A549 (cell line): ENCODE results near the gene HIVEP3. TPM values are rescaled to one million over a fixed set of nuclear protein-coding genes. Genes with fewer than 3 reads are reported as not detected.

Experiments used
- ATAC-seq, 2 experiments: fragments of 200-7000 bp in 1 of 2; fragments of >200 bp in 1 of 2; cut with Nextera tagmentation in 1 of 2; cut with Tn5 transposase in 1 of 2; 3 replicates each; pipeline versions ENCODE4 v1.8.0 to v1.9.1; 2018 to 2020; ENCODE audit warnings: mild to moderate bottlenecking in 1 of 2, moderate library complexity in 1 of 2
- CTCF ChIA-PET: fragments of 300-600 bp; sonication (Branson Sonifier 250); formaldehyde crosslinking; extraction: SDS; loops from one replicate; lab custom pipeline; 2021; ENCODE audit warnings: antibody characterized with exemption, inconsistent platforms; lab: Yijun Ruan, JAX
- POLR2A ChIA-PET: fragments of 350-600 bp; formaldehyde crosslinking; extraction: SDS; loops from one replicate; lab custom pipeline; 2021; ENCODE audit warnings: antibody characterized with exemption, inconsistent platforms; lab: Yijun Ruan, JAX
- DNase-seq, 2 experiments: peaks; one replicate each; pipeline versions ENCODE4 v3.0.0 to v3.0.0-alpha.2; 2011 to 2016; ENCODE audit warnings: low read depth in 1 of 2, low spot score in 1 of 2
- FAIRE-seq: peaks from 2 replicates; lab custom pipeline; 2011; peaks lifted over from hg19 to GRCh38; lab: Jason Lieb, UNC
- H3K27ac ChIP-seq, 2 experiments: fragments of >200 bp; sonication (Bioruptor Twin); formaldehyde crosslinking; 3 replicates each; pipeline ENCODE4 v1.5.1; 2016 to 2017
- H3K4me1 ChIP-seq: fragments of >200 bp; sonication (Bioruptor Twin); formaldehyde crosslinking; 3 replicates; pipeline ENCODE4 v1.6.1; 2016
- H3K4me2 ChIP-seq: fragments of >200 bp; sonication (Bioruptor Twin); formaldehyde crosslinking; 3 replicates; pipeline ENCODE4 v1.6.1; 2016
- H3K4me3 ChIP-seq: fragments of >200 bp; sonication (Bioruptor Twin); formaldehyde crosslinking; 3 replicates; pipeline ENCODE4 v1.5.1; 2016
- H3K9me3 ChIP-seq: fragments of >200 bp; sonication (Bioruptor Twin); formaldehyde crosslinking; 3 replicates; pipeline ENCODE4 v1.6.1; 2016
- CBX8 ChIP-seq: fragments of 200-600 bp; sonication (generic); IDR thresholded peaks from 2 replicates; pipeline ENCODE4 v1.6.1; 2016
- CHD2 ChIP-seq: fragments of 150-350 bp; IDR thresholded peaks from 2 replicates; pipeline ENCODE4 v1.6.1; 2014; ENCODE audit warnings: low read length; ENCODE audit not compliant: partially characterized antibody
- CHD4 ChIP-seq: fragments of 200-600 bp; sonication (generic); IDR thresholded peaks from 2 replicates; pipeline ENCODE4 v1.6.1; 2016; ENCODE audit warnings: antibody characterized with exemption, mild to moderate bottlenecking, borderline replicate concordance
- EHF ChIP-seq: fragments of 250-450 bp; sonication (Bioruptor Pico); IDR thresholded peaks from 2 replicates; pipeline ENCODE4 v1.5.0; 2020; ENCODE audit warnings: mild to moderate bottlenecking
- EHMT2 ChIP-seq: fragments of 200-600 bp; sonication (generic); IDR thresholded peaks from 2 replicates; pipeline ENCODE4 v1.6.1; 2016; ENCODE audit warnings: antibody characterized with exemption, low read depth, mild to moderate bottlenecking, moderate library complexity
- EP300 ChIP-seq, 2 experiments: fragments of >200 bp; sonication (Bioruptor Twin); formaldehyde crosslinking; IDR thresholded peaks; 2 replicates in 1 of 2; 3 replicates in 1 of 2; pipeline ENCODE4 v1.6.1; 2016 to 2017
- GATA3 ChIP-seq: IDR thresholded peaks from 2 replicates; pipeline ENCODE4 v1.6.1; 2012; ENCODE audit warnings: borderline replicate concordance
- HDAC2 ChIP-seq: fragments of 200-600 bp; sonication (generic); IDR thresholded peaks from 2 replicates; pipeline ENCODE4 v1.6.1; 2016
- HEYL ChIP-seq: fragments of 250-450 bp; sonication (Bioruptor Pico); IDR thresholded peaks from 2 replicates; pipeline ENCODE4 v1.8.0; 2021; ENCODE audit warnings: mild to moderate bottlenecking, moderate library complexity
- HOXA7 ChIP-seq: fragments of 250-450 bp; sonication (Bioruptor Pico); IDR thresholded peaks from 2 replicates; pipeline ENCODE4 v1.5.0; 2020; ENCODE audit warnings: mild to moderate bottlenecking, moderate library complexity
- HOXB13 ChIP-seq: fragments of 250-450 bp; sonication (Bioruptor Pico); IDR thresholded peaks from 2 replicates; pipeline ENCODE4 v1.5.0; 2020; ENCODE audit warnings: low read depth, mild to moderate bottlenecking, moderate library complexity
- JUN ChIP-seq, 2 experiments: fragments of >200 bp; sonication (Bioruptor Twin); formaldehyde crosslinking; IDR thresholded peaks; 2 replicates in 1 of 2; 3 replicates in 1 of 2; pipeline ENCODE4 v1.6.1; 2016 to 2017
- JUNB ChIP-seq: fragments of >200 bp; sonication (Bioruptor Twin); formaldehyde crosslinking; IDR thresholded peaks from 2 replicates; pipeline ENCODE4 v1.6.1; 2016
- KDM1A ChIP-seq: fragments of 200-600 bp; sonication (generic); IDR thresholded peaks from 2 replicates; pipeline ENCODE4 v1.6.1; 2016; ENCODE audit warnings: low read depth, mild to moderate bottlenecking
- MAZ ChIP-seq: fragments of 150-350 bp; IDR thresholded peaks from 2 replicates; pipeline ENCODE4 v1.6.1; 2014; ENCODE audit warnings: antibody characterized with exemption, low read depth, low read length, borderline replicate concordance
- MYC ChIP-seq: IDR thresholded peaks from 2 replicates; pipeline ENCODE4 v1.6.1; 2012; ENCODE audit warnings: mild to moderate bottlenecking, inconsistent platforms, low read length, improper control_type of control experiment, borderline replicate concordance
- RCOR1 ChIP-seq: fragments of 150-350 bp; IDR thresholded peaks from 2 replicates; pipeline ENCODE4 v1.6.1; 2014; ENCODE audit warnings: antibody characterized with exemption, low read length, low read depth
- RFX5 ChIP-seq: fragments of 450-650 bp; IDR thresholded peaks from 2 replicates; pipeline ENCODE4 v1.7.1; 2014; ENCODE audit warnings: antibody characterized with exemption, mild to moderate bottlenecking, moderate library complexity
- SMC3 ChIP-seq: fragments of >200 bp; sonication (Bioruptor Twin); formaldehyde crosslinking; IDR thresholded peaks from 3 replicates; pipeline ENCODE4 v1.6.1; 2018; ENCODE audit warnings: inconsistent platforms
- SREBF2 ChIP-seq: fragments of 450-650 bp; IDR thresholded peaks from 2 replicates; pipeline ENCODE4 v1.6.1; 2014; ENCODE audit warnings: mild to moderate bottlenecking, moderate library complexity
- TFCP2L1 ChIP-seq: fragments of 250-450 bp; sonication (Bioruptor Pico); IDR thresholded peaks from 2 replicates; pipeline ENCODE4 v1.5.0; 2021; ENCODE audit warnings: mild to moderate bottlenecking
- TP53 ChIP-seq: fragments of 250-450 bp; sonication (Bioruptor Pico); IDR thresholded peaks from 2 replicates; pipeline ENCODE4 v1.5.0; 2021; ENCODE audit warnings: mild to moderate bottlenecking, moderate library complexity
- ZFP36 ChIP-seq: fragments of 450-650 bp; IDR thresholded peaks from 2 replicates; pipeline ENCODE4 v1.6.1; 2014; ENCODE audit warnings: borderline replicate concordance; ENCODE audit not compliant: partially characterized antibody
- ZNF302 ChIP-seq: fragments of 250-450 bp; sonication (Bioruptor Pico); IDR thresholded peaks from 2 replicates; pipeline ENCODE4 v1.9.0; 2021; ENCODE audit warnings: inconsistent platforms, mild to moderate bottlenecking, moderate library complexity
- ZSCAN20 ChIP-seq: fragments of 250-450 bp; sonication (Bioruptor Pico); IDR thresholded peaks from 2 replicates; pipeline ENCODE4 v1.8.0; 2022; ENCODE audit warnings: mild to moderate bottlenecking, moderate library complexity
- WGBS: methylation state at CpG from one replicate; pipeline ENCODE4 v1.1.6; 2017; ENCODE audit errors: missing lambda C conversion rate; 5-methylcytosine and 5-hydroxymethylcytosine counted together
- polyA plus RNA-seq, 4 experiments: library from polyadenylated mRNA; depleted of rRNA in 3 of 4; stranded (reverse); fragments of >200 nt; fragmentation: RNase III in 1 of 4; extraction: RNeasy Plus Mini Kit Qiagen cat#74134 plus additional on column Dnase treatment in 1 of 4; gene quantifications; 2 replicates in 3 of 4; 3 replicates in 1 of 4; pipeline ENCODE4 v1.2.3, GENCODE V29; 2011 to 2017
- TF ChIP-seq, protein P1 (sequence below): IDR thresholded peaks from 2 replicates; pipeline ENCODE4 v1.6.1; 2012
- TF ChIP-seq, protein P2 (sequence below): fragments of >200 bp; sonication (Bioruptor Twin); formaldehyde crosslinking; IDR thresholded peaks from 2 replicates; pipeline ENCODE4 v1.6.1; 2016
- TF ChIP-seq, protein P3 (sequence below): fragments of 150-350 bp; IDR thresholded peaks from 2 replicates; pipeline ENCODE4 v1.6.1; 2014; ENCODE audit warnings: low read depth, mild to moderate bottlenecking, low read length
- TF ChIP-seq, protein P4 (sequence below): fragments of 250-450 bp; sonication (Bioruptor Pico); IDR thresholded peaks from 2 replicates; pipeline ENCODE4 v1.5.0; 2020; ENCODE audit warnings: low read depth, mild to moderate bottlenecking, moderate library complexity
- TF ChIP-seq, protein P5 (sequence below): IDR thresholded peaks from 2 replicates; pipeline ENCODE4 v1.6.1; 2012; ENCODE audit warnings: low read depth, borderline replicate concordance
- TF ChIP-seq, protein P6 (sequence below): fragments of 450-650 bp; IDR thresholded peaks from 2 replicates; pipeline ENCODE4 v1.6.1; 2014; ENCODE audit warnings: antibody characterized with exemption

Gene HIVEP3
- polyA plus RNA-seq, 2 of the 4 experiments (the other 2 are of a cell fraction) = 1.5 to 2.0 TPM

DNA sequence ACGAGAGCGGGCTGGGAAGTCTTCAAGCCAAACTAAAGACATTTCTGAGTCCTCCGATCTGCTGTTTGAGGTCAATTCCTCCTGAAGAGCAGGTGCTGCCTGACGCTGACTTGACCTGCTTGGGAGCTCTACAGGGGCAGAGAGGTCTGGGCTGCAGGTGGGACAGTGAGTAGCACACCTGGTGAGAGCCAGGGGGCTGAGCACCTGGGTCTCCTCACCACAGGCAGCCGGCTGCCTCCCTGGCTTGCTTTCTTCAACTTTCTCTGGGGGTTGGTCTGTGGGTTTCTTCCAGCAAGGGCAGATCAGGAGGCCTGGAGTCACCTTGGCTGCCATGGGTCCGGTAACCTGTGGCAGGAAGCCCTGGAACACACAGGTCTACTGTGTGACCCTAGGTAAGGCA is 326.8 kb downstream of the HIVEP3 start:
- Histone ChIP-seq H3K27ac (no peak overlapping the region), H3K9me3 (no peaks in the 10 kb centered on the region), H3K4me1 (no peaks in the 10 kb centered on the region), H3K4me2 (no peak overlapping the region), H3K4me3 (no peak overlapping the region)
- TF ChIP-seq RCOR1 = no peak
- TF ChIP-seq SREBF2 = no peak
- TF ChIP-seq HDAC2 = no peak
- TF ChIP-seq, protein P1, sequence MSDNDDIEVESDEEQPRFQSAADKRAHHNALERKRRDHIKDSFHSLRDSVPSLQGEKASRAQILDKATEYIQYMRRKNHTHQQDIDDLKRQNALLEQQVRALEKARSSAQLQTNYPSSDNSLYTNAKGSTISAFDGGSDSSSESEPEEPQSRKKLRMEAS = no peak
- TF ChIP-seq, protein P2, sequence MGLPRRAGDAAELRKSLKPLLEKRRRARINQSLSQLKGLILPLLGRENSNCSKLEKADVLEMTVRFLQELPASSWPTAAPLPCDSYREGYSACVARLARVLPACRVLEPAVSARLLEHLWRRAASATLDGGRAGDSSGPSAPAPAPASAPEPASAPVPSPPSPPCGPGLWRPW = no peak
- TF ChIP-seq EHMT2 = no peak
- no peak for TF ChIP-seq EP300 (IDR thresholded peaks at IDR 0.05)
- TF ChIP-seq GATA3 = no peak
- TF ChIP-seq EHF (CRISPR knock-in tag) = no peak
- no peak for TF ChIP-seq JUNB
- TF ChIP-seq, protein P3, sequence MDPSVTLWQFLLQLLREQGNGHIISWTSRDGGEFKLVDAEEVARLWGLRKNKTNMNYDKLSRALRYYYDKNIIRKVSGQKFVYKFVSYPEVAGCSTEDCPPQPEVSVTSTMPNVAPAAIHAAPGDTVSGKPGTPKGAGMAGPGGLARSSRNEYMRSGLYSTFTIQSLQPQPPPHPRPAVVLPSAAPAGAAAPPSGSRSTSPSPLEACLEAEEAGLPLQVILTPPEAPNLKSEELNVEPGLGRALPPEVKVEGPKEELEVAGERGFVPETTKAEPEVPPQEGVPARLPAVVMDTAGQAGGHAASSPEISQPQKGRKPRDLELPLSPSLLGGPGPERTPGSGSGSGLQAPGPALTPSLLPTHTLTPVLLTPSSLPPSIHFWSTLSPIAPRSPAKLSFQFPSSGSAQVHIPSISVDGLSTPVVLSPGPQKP = no peak
- TF ChIP-seq CBX8 = no peak
- no peak for TF ChIP-seq ZNF302
- TF ChIP-seq MAZ = no peak
- TF ChIP-seq CHD4 = no peak
- no peak for TF ChIP-seq HEYL (CRISPR knock-in tag)
- no peak for TF ChIP-seq TP53 (CRISPR knock-in tag)
- DNase-seq = no peak
- no peak for ATAC-seq
- POLR2A ChIA-PET = no interaction called here
- CTCF ChIA-PET = interaction anchor here (1.4 kb wide), 1 partner anchor 12 kb away, joined by 3 read pairs; no protein-coding TSS in a partner anchor
- 63% methylated on average over 4 of the region's 6 CpGs for WGBS
- no peak for FAIRE-seq

DNA sequence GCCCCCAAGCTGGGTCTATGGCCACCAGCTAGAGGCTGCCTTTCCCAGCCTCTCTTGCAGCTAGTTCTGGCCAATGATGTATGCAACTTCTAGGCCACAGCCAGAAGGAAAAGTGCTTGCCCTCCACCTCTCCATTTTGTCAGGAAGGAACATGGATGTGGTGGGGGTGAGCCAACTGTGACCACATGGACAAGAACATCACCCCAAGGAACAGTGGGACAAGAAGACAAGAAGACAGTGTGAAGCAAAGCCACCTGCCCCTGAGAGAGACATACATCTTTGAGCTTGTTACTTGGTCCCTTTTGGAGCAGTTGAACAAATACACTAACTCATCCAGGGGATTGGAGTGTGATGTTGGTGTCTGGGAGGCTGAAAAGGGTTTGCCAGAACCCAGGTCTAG is 328.4 kb downstream of the HIVEP3 start:
- no peak overlapping the region for H3K4me2 ChIP-seq
- ATAC-seq (no peak), DNase-seq (no peak), FAIRE-seq (no peak)
- H3K4me3 ChIP-seq = no peak overlapping the region
- no peak for TF ChIP-seq EHMT2
- no peak for TF ChIP-seq MYC
- TF ChIP-seq HOXB13 (CRISPR knock-in tag) = no peak
- no peak for TF ChIP-seq RFX5
- TF ChIP-seq TFCP2L1 (CRISPR knock-in tag) = no peak
- TF ChIP-seq, protein P2 = no peak
- H3K4me1 ChIP-seq = no peaks in the 10 kb centered on the region
- CTCF ChIA-PET = no interaction called here
- no peak overlapping the region for H3K27ac ChIP-seq
- no peaks in the 10 kb centered on the region for H3K9me3 ChIP-seq
- POLR2A ChIA-PET = no interaction called here

DNA sequence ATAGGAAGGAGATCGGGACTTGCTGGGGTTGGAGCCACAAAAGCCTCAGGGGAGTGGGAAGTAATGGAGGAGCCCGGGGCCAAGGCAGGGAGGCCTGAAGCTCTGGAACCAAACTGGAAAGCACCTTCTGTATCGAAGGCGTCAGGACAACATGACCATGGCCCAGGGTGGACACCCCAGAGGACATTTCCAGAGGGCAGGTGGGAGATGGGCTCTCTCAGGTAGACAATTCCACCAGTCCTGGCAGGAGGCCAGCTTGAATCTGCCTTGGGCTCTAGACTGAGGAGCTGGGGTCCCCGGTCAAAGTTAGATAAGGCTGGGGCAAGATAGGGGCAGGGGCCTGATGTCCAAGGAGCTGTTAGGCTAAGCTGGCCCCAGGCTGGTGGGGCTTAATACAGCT is 329.3 kb downstream of the HIVEP3 start:
- Histone ChIP-seq H3K27ac (no peak overlapping the region), H3K4me3 (no peak overlapping the region), H3K4me1 (no peaks in the 10 kb centered on the region), H3K4me2 (no peak overlapping the region)
- CTCF ChIA-PET = interaction anchor here (0.6 to 1.9 kb wide), 3 partner anchors 8 to 16 kb away, joined by 3 to 7 read pairs (median 6); no protein-coding TSS in a partner anchor
- ATAC-seq = no peak
- DNase-seq = no peak
- no peak for FAIRE-seq
- POLR2A ChIA-PET = no interaction called here
- 48% methylated on average over 2 of the region's 5 CpGs for WGBS
- no peak for TF ChIP-seq SMC3
- TF ChIP-seq JUN (IDR thresholded peaks at IDR 0.05) = no peak
- TF ChIP-seq, protein P4, sequence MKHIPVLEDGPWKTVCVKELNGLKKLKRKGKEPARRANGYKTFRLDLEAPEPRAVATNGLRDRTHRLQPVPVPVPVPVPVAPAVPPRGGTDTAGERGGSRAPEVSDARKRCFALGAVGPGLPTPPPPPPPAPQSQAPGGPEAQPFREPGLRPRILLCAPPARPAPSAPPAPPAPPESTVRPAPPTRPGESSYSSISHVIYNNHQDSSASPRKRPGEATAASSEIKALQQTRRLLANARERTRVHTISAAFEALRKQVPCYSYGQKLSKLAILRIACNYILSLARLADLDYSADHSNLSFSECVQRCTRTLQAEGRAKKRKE (CRISPR knock-in tag) = no peak
- TF ChIP-seq CHD2 = no peak
- no peak for TF ChIP-seq HOXA7 (CRISPR knock-in tag)
- TF ChIP-seq, protein P3 = no peak
- TF ChIP-seq GATA3 = no peak
- no peak for TF ChIP-seq ZSCAN20 (CRISPR knock-in tag)
- no peak for TF ChIP-seq TFCP2L1 (CRISPR knock-in tag)
- TF ChIP-seq, protein P5, sequence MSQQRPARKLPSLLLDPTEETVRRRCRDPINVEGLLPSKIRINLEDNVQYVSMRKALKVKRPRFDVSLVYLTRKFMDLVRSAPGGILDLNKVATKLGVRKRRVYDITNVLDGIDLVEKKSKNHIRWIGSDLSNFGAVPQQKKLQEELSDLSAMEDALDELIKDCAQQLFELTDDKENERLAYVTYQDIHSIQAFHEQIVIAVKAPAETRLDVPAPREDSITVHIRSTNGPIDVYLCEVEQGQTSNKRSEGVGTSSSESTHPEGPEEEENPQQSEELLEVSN = no peak
- TF ChIP-seq, protein P6, sequence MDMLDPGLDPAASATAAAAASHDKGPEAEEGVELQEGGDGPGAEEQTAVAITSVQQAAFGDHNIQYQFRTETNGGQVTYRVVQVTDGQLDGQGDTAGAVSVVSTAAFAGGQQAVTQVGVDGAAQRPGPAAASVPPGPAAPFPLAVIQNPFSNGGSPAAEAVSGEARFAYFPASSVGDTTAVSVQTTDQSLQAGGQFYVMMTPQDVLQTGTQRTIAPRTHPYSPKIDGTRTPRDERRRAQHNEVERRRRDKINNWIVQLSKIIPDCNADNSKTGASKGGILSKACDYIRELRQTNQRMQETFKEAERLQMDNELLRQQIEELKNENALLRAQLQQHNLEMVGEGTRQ = no peak
- no peak for TF ChIP-seq KDM1A
- no peak for TF ChIP-seq ZFP36
- TF ChIP-seq HEYL (CRISPR knock-in tag) = no peak
- TF ChIP-seq, all 56 proteins: peak for 0
- no peaks in the 10 kb centered on the region for H3K9me3 ChIP-seq
